IPS-NIHi7 (cell line): ENCODE results near the gene TAGLN3.
"Not testable (repeated sequence)": the region's sequence is repeated elsewhere in the genome, so short reads cannot be mapped to it uniquely, and the experiment has no call there.

Experiments used
- DNase-seq: peaks from one replicate; pipeline ENCODE4 v3.0.0; 2012; ENCODE audit warnings: mixed read lengths; ENCODE audit errors: extremely low spot score

The TAGLN3 gene

GRCh38 chr3:112010636-112011035 is 11.9 kb downstream of the TAGLN3 start:
- DNase-seq = no peak

- no peak for DNase-seq
These were observed 12.7 kb downstream of the TAGLN3 start for GRCh38 chr3:112011376-112011940.

GRCh38 chr3:112012205-112012992 is 13.7 kb downstream of the TAGLN3 start:
- DNase-seq = no peak

- DNase-seq = peak; percentile 75
These were observed 14.5 kb downstream of the TAGLN3 start for GRCh38 chr3:112013058-112013783.

GRCh38 chr3:112013784-112014143 is 15.0 kb downstream of the TAGLN3 start:
- DNase-seq = no peak

- DNase-seq = no peak
These were observed 18.4 kb downstream of the TAGLN3 start for GRCh38 chr3:112017091-112017490.

GRCh38 chr3:112018712-112019111 is 20.0 kb downstream of the TAGLN3 start:
- no peak for DNase-seq

- DNase-seq = no peak
These were observed 21.0 kb downstream of the TAGLN3 start for GRCh38 chr3:112019716-112020115.

GRCh38 chr3:112020674-112021085 is 22.0 kb downstream of the TAGLN3 start:
- no peak for DNase-seq

- DNase-seq = no peak
These were observed 28.4 kb downstream of the TAGLN3 start for GRCh38 chr3:112027142-112027541.

GRCh38 chr3:112027826-112028225 is 29.1 kb downstream of the TAGLN3 start:
- DNase-seq = no peak

GRCh38 chr3:112030901-112031300 is 32.2 kb downstream of the TAGLN3 start:
- no peak for DNase-seq

GRCh38 chr3:112032098-112032731 is 33.5 kb downstream of the TAGLN3 start:
- DNase-seq = no peak

- no peak for DNase-seq
These were observed 35.7 kb downstream of the TAGLN3 start, which contains the start of gene TMPRSS7 for GRCh38 chr3:112034436-112034835. TSS of gene TMPRSS7 (plus strand) at chr3:112034736. CDS start at chr3:112034846, 110 bp downstream.

- DNase-seq = no peak
These were observed 36.5 kb downstream of the TAGLN3 start for GRCh38 chr3:112035241-112035640.

GRCh38 chr3:112037194-112037593 is 38.5 kb downstream of the TAGLN3 start:
- not testable (repeated sequence) for DNase-seq

GRCh38 chr3:112038863-112039262 is 40.1 kb downstream of the TAGLN3 start:
- no peak for DNase-seq

- DNase-seq = no peak
These were observed 42.6 kb downstream of the TAGLN3 start for GRCh38 chr3:112041321-112041720.

GRCh38 chr3:112042842-112043280 is 44.1 kb downstream of the TAGLN3 start:
- DNase-seq = no peak

- peak; percentile 78 for DNase-seq
These were observed 45.0 kb downstream of the TAGLN3 start for GRCh38 chr3:112043621-112044201.

GRCh38 chr3:112046599-112046998 is 47.9 kb downstream of the TAGLN3 start:
- no peak for DNase-seq

GRCh38 chr3:112047264-112047663 is 48.5 kb downstream of the TAGLN3 start:
- DNase-seq = no peak
